GM21717 (cell line): ENCODE results near the gene PTPN9.
"Not testable (repeated sequence)": the region's sequence is repeated elsewhere in the genome, so short reads cannot be mapped to it uniquely, and the experiment has no call there.

Experiments
- ATAC-seq: cut with Tn5 transposase; IDR thresholded peaks from one replicate; pipeline ENCODE4 v1.9.1; 2021; ENCODE audit warnings: mild to moderate bottlenecking, moderate library complexity; ENCODE audit not compliant: unreplicated experiment

The PTPN9 gene

GRCh38 chr15:75454471-75455378 lies 124.4 kb downstream of the PTPN9 start:
- ATAC-seq, result no peak

GRCh38 chr15:75453703-75454470 lies 125.2 kb downstream of the PTPN9 start:
- peak; percentile 30 for ATAC-seq

- no peak for ATAC-seq
Measured at GRCh38 chr15:75452865-75453702, 126.0 kb downstream of the PTPN9 start.

GRCh38 chr15:75452364-75452864 lies 126.7 kb downstream of the PTPN9 start:
- no peak for ATAC-seq

GRCh38 chr15:75451674-75452363 lies 127.3 kb downstream of the PTPN9 start, which contains the start of gene SIN3A:
SIN3A (minus strand) TSS chr15:75451690; CDS start chr15:75430375, 21,315 bp downstream.
- peak; percentile 39 for ATAC-seq

- ATAC-seq, result no peak
Measured at GRCh38 chr15:75451202-75451673, 127.9 kb downstream of the PTPN9 start.

GRCh38 chr15:75450307-75451201 lies 128.6 kb downstream of the PTPN9 start:
- peak; percentile 25 for ATAC-seq

GRCh38 chr15:75449585-75450306 lies 129.4 kb downstream of the PTPN9 start:
- ATAC-seq, result no peak

GRCh38 chr15:75448171-75448570 lies 130.9 kb downstream of the PTPN9 start:
- not testable (repeated sequence) for ATAC-seq

- ATAC-seq, result no peak
Measured at GRCh38 chr15:75446151-75446550, 133.0 kb downstream of the PTPN9 start.

GRCh38 chr15:75445324-75445723 lies 133.8 kb downstream of the PTPN9 start:
- ATAC-seq, result not testable (repeated sequence)

GRCh38 chr15:75443972-75444453 lies 135.1 kb downstream of the PTPN9 start:
- not testable (repeated sequence) for ATAC-seq

- ATAC-seq, result no peak
Measured at GRCh38 chr15:75437721-75438120, 141.4 kb downstream of the PTPN9 start.

- no peak for ATAC-seq
Measured at GRCh38 chr15:75436881-75437280, 142.2 kb downstream of the PTPN9 start.

GRCh38 chr15:75431682-75432081 lies 147.4 kb downstream of the PTPN9 start:
- no peak for ATAC-seq

GRCh38 chr15:75431270-75431669 lies 147.8 kb downstream of the PTPN9 start:
- ATAC-seq, result no peak

- ATAC-seq, result no peak
Measured at GRCh38 chr15:75430259-75430658, 148.9 kb downstream of the PTPN9 start.

- no peak for ATAC-seq
Measured at GRCh38 chr15:75428152-75428551, 151.0 kb downstream of the PTPN9 start.
